NCI-H69 (cell line): ENCODE results near the gene TGM5.

Source experiments
- DNase-seq: peaks from one replicate; lab custom pipeline; 2025; lab: John Stamatoyannopoulos, UW

TGM5 gene

GRCh38 chr15:43196760-43197548 lies 69.8 kb downstream of the TGM5 start:
- DNase-seq = no peak

GRCh38 chr15:43194795-43195194 lies 71.9 kb downstream of the TGM5 start:
- DNase-seq = no peak

GRCh38 chr15:43193710-43194109 lies 73.0 kb downstream of the TGM5 start:
- DNase-seq = no peak

- DNase-seq = no peak
Measured at GRCh38 chr15:43190178-43190577, 76.5 kb downstream of the TGM5 start.

GRCh38 chr15:43189296-43189695 lies 77.4 kb downstream of the TGM5 start:
- no peak for DNase-seq

- peak; percentile 65 for DNase-seq
Measured at GRCh38 chr15:43187544-43188155, 79.1 kb downstream of the TGM5 start.

GRCh38 chr15:43186003-43186353 lies 80.8 kb downstream of the TGM5 start:
- DNase-seq = peak; percentile 76

GRCh38 chr15:43185157-43186002 lies 81.3 kb downstream of the TGM5 start, which contains the start of gene CCNDBP1:
CCNDBP1 (plus strand) TSS chr15:43185403; CDS start chr15:43185499, 96 bp downstream.
- DNase-seq = peak; percentile 93

GRCh38 chr15:43184407-43185124 lies 82.2 kb downstream of the TGM5 start:
- peak; percentile 34 for DNase-seq

- DNase-seq = no peak
Measured at GRCh38 chr15:43183270-43183669, 83.5 kb downstream of the TGM5 start.
